GM21786 (cell line): ENCODE measurements around the gene EPAS1.

Experiments used
- ATAC-seq: cut with Tn5 transposase; IDR thresholded peaks from one replicate; pipeline ENCODE4 v1.9.1; 2021; ENCODE audit not compliant: unreplicated experiment

The EPAS1 gene

DNA sequence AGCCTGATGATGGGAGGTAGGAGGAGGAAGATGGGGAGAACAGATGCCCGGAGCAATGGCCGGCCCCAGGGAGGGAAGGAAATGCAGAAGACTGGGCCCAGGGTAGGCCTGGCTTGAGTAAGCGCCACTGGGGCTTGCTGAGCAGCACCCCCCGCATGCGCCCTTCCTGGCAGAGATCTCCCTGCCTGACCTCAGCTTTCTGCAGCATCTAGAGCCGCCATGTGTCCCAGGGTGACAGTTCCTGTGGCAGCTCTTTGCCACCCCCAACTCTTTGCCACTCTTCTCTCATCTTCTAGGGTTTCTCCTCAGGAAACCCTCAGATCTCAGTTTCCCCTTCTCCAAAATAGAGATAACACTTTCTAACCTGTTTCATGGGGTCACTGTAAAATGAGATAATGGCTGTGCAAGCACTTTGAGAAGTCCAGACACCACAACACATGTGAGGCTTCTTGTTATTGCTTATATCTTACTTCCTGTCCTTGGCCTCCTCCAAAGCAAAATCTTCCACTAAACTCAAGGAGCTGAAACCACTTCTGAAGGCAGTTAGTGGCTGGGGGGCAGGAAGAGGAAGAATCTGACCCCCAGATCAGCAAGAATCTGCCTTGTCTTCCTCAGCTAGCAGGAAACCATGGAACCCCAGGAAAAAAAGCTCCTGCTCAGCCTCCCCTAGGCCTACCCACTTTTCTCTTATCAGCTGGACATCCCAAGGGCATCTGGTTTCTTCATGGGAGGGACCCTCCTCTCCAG is 64.9 kb downstream of the EPAS1 start:
- no peak for ATAC-seq

DNA sequence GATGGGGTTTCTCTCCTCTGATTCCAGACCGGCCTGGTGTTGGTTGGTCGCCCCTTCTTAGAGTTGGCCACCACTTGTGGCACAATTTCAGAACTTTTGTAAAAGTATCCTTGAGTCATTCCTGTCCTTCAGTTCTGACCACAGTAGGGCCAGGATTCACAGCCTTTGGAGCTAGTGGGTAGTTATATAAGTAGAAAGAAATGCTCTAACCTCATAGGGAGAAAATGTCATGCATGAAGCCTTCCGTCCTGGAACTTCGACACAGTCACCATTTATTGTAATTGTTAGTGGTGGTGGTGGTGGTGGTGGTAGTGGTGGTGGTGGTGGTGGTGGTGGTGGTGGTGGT is 65.4 kb downstream of the EPAS1 start:
- ATAC-seq = no peak

DNA sequence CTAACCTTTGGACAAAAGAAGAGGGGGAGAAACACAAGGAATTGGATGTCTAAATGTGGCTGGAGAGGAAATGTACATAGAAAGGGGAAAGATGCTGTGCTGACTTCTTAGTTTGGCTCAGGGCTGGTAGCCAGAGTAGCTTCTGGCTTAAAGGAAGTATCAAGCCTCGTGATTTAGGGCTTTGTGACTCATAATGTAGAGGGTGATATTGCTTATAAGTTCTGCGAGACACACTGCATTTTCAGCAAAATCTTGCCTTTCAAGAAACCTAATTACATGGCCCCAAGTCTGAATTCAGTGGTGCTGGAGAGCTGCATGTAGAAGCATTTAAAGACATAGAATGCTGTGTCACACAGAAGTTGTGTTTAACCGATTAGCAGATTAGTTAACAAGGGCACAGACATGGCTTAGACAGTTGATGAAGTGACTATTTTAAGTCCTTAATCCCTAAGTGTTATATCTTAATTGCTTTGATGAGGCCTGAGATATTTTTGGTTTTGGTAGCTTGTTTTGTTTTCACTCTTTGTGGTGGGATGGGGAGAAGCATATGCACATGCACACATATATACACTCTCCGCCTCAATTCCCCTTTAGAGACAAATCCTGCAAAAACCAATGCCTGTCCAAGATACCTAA is 66.4 kb downstream of the EPAS1 start:
- ATAC-seq = no peak

DNA sequence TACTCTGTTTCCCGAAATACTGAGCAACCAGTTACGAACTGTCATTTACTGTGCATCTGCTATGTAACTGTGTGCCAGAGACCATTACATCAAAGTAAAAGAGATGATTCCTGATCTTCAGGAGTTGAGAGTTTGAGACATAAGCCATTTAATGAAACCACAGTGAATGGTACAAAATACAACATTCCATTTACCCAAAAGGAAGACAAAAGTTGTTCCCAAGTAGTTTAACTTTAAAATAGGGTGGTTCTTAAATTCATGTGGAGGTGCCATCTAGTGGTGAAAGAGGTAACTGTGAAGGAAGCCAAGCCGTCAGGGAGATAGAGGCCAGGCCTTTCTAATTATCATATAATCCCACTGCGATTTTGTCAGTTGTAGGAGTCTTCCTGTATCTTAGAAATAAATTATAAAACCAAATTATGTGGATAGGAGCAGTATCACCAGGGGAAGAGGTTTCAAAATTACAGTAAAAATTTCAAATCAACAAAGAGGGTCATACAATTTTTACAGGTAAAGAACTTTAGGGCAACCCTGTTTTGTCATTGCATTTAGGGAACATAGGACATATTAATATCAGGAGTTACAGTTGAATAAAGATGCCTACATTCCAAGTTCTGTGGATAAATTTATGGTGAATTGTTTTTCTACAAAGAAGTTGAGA is 67.7 kb downstream of the EPAS1 start:
- no peak for ATAC-seq

DNA sequence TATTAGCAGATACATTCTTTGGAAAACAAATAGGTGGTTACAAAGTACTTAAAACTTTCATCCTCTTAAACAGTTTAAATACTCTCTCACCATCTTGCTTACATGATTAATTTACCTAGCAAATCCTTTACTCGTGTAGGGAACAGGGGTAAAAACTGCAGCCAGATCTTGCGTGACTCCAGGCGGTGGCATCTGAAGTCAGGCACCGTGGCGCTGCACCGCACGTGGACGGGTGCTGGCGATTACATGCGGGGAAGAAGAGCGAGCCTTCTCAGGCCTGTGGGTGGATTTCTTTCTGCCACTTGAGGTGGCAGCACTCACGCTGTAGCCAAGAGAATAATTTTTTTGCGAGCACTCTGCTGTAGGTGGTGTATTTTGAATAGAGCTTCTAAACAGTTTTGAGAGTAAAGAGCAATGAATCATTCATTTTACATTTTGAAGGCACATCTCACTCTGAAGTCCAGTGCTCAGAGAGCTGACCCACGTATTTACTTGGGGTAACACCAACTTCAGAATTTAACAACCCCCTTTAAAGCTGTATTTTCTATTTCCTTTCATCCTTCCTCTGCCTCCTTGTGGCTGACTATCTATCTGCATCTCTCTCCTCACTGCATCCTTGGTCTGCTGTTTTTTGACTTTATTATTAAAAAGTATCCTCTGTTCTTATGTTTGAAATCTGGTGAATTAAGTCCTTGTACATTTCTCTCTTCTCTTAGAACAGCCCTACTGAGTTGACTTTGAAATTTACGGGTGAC is 68.9 kb downstream of the EPAS1 start:
- ATAC-seq = no peak

DNA sequence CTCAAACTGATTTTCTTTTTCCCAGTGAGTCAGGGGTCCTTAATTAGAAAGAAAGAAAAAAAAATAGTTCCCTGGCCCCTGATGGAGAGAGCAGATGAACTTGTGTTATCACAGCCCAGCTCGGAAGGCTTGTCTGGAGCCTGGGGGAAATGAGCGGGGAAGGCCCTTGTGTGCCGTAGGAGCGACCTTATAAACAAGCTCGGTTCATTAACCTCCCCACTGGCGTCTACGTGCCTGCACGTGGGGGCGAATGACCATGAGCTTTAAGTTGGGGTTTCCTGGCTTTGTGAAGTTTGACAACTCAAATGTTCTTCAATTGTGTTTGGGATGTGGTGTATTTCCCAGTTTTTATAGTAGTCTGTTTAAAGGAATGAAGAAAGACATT is 69.5 kb downstream of the EPAS1 start:
- no peak for ATAC-seq

DNA sequence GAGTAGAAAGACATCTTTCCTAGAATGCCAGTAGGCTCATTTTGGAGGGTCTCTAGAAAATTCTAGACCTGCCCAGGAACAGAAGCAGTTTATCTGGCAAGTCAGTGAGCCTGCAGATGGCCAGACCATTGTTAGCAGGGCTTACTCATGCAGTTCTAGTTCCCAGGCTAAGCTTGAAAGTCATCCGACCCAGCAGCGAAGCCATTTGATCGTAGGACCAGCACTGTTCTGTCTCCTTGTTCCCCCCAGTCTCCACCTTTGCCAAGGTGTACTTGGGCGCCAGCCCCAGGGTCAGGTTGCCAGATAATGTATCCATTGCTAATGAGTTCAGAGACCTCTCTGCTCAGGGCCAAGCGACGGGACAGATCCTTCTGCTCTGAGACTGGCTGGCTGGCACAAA is 70.1 kb downstream of the EPAS1 start:
- no peak for ATAC-seq

DNA sequence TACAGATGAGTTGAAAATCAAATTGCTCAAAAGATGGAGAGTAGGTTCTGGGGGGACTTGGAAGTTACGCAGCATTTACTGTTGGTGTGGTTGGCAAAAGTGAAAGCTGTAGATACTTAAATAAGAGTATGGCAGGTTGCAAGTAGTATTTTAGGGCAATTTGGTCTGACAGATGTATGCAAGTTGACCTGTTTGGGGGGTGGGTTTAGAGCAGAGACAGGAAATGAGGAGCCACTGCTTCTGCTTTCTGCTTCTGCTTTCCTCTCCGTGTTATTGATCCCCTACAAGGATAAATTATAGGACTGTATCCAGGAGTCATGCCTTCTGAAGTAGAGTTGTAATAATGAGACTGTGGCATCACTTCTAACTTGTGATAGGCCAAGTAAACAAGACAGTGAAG is 71.2 kb downstream of the EPAS1 start:
- no peak for ATAC-seq

DNA sequence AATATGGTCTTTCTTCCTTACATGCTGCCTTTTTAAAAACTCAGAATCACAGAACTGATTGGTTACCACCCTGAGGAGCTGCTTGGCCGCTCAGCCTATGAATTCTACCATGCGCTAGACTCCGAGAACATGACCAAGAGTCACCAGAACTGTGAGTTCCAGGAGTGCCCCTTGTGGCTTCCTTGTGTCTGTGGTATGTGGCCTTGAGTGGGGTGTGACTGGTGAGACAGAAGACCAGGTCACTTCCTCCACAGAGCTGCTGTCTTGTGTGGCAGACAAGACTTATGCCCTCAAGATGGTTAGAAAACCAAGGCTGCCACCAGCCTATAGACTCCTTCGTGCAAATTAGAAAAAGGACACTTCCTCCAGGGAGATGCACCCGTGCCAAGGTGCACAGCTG is 72.6 kb downstream of the EPAS1 start:
- no peak for ATAC-seq

DNA sequence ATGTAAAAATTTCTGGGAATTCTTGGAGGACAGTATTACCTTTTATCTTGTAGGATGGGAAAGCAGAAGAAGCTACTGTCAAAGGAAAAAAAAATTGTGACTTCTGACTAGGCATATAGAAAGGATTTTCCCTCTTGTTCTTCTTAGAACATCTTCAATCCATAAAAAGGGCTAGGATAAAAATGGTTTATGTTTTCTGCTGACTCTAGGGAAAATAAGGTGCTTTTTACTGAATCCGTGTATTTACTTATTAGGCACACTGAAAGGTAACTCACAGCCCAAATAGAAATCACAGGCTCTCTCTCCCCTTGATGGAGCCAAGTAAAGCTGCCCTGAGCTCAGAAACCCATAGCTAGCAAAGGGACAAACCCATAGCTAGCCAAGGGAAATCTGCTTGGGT is 74.6 kb downstream of the EPAS1 start:
- ATAC-seq = no peak

DNA sequence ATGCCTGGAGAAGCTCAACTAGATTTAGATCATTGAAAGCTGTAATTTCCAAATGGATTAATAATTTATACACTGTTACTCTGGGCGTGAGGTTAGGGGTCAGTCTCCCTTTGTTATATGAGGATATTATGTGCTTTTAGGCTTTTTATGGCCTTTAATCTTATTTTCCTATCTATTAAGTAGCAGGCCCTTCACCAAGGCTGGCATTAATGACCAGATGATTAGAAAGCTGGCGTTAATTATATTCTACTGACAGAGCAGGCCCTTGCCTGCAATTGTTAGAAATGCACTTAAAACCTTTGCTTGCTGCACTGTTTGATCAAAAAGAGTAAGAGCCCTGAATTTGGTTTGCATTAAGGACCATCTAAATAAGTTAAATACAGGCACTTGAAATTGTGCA is 75.3 kb downstream of the EPAS1 start:
- no peak for ATAC-seq

DNA sequence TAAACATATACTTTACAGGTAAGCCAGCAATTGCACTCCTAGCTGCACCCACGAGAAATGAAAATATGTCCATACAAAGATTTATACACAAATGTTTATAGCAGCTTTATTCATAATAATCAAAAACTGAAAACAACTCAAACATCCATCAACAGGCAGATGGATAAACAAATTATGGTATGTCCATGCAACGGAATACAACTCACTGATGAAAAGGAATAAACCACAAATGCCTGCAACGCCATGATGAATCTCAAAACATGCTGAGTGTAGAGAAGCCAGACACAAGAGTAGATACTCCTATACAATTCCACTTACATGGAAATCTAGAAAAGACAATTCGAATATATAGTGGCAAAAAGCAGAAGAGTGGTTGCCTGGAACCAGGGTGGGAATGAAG is 76.0 kb downstream of the EPAS1 start:
- no peak for ATAC-seq

DNA sequence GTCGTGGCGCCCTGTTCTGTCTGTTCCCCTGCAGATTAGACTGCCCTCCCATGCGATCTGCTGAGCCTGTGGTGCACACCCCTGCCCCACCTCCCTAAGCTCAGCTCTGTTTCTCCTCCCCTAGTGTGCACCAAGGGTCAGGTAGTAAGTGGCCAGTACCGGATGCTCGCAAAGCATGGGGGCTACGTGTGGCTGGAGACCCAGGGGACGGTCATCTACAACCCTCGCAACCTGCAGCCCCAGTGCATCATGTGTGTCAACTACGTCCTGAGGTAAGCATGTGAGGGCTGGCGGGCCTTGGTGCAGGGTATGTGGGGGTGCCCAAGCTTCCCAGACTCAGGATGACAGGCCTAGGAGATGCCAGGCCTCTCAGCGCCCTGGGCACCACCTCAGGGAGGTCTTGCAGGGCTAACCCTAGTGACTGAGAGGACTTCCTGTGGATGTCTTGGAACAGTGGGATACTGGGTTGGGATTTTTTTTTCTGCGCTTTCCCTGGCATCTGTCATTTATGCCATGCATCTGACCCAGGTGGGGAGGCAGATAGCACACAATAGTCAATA is 78.4 kb downstream of the EPAS1 start:
- no peak for ATAC-seq

DNA sequence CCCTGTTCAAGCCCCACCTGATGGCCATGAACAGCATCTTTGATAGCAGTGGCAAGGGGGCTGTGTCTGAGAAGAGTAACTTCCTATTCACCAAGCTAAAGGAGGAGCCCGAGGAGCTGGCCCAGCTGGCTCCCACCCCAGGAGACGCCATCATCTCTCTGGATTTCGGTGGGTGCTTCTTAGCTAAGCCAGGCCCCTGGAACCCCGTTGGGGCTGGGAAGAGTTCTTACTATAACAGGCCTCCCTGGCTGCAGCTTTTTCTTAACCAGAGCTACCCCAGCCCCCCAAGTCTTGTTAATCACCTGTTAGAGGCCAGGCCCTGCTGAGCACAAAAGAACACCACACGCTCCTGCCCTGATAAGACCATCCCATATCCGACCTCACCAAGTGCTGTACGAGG is 79.4 kb downstream of the EPAS1 start:
- ATAC-seq = no peak

DNA sequence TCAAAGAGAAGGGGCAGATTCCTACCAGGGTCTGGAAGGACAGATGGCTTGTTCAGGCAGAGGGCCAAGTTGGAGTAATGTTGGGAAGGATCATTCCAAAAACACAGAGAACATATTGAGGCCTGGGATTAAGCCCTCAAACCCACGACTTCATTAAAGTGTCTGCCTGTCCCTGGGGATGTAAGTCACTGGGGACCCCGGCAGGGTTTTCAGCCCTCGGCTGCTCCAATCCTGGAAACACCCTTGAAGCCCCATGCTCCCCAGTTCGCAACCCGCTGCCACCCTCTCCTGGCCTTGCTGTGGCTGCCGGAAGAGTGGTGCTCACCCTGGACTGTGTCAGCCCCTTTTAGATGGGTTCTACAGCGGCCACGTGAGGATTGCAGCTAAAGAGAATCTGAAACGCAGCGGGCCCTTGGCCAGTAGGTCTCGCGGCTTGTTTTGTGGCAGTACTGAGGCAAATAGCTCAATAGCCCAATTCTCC is 79.9 kb downstream of the EPAS1 start:
- no peak for ATAC-seq

DNA sequence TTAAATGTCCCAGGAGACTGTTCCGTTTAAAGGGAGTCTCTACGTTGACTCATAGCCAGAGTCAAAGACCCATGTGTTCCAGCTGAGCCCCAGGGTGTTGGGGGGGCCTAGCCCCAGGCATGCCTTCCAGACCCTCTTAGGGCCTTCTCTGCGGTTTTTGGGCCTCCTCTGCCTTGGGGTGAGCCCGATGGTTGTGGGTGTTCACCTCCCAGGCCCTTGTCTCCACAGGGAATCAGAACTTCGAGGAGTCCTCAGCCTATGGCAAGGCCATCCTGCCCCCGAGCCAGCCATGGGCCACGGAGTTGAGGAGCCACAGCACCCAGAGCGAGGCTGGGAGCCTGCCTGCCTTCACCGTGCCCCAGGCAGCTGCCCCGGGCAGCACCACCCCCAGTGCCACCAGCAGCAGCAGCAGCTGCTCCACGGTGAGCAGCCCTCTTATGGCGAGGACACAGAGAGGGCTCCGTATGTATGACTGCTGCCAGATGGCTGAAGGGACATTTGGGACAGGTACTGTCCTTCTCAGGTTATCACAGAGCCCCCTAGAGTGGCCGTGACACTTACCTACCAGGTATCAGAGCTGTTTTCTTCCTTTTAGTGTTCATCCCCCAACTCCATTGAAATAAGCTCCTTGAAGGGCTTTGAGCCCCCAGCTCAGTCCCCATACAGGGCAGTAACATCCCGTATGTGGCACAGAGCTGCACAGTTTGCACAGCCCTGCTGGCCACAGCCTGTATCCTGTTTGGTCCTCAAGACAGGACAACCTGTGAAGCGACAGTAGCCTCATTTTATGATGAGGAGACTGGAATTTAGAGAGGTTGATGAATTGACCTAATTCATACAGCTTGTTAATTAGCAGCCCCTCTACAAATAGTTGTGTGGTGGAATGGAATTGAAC is 80.7 kb downstream of the EPAS1 start:
- ATAC-seq = no peak

DNA sequence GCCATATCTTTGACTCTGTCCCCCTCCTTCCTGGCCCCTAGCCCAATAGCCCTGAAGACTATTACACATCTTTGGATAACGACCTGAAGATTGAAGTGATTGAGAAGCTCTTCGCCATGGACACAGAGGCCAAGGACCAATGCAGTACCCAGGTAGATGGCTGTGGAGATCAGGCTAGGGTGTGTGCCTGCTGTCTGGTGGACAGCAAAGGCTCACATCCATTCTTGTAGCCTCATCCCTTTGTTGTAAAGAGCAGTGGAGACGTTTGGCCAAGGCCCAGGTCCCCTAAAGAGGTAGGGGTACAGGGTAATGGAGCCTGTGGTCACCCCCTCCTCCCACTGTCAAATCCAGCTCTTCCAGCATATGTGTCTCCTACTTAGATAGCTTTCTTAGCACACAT is 81.4 kb downstream of the EPAS1 start:
- ATAC-seq = no peak

DNA sequence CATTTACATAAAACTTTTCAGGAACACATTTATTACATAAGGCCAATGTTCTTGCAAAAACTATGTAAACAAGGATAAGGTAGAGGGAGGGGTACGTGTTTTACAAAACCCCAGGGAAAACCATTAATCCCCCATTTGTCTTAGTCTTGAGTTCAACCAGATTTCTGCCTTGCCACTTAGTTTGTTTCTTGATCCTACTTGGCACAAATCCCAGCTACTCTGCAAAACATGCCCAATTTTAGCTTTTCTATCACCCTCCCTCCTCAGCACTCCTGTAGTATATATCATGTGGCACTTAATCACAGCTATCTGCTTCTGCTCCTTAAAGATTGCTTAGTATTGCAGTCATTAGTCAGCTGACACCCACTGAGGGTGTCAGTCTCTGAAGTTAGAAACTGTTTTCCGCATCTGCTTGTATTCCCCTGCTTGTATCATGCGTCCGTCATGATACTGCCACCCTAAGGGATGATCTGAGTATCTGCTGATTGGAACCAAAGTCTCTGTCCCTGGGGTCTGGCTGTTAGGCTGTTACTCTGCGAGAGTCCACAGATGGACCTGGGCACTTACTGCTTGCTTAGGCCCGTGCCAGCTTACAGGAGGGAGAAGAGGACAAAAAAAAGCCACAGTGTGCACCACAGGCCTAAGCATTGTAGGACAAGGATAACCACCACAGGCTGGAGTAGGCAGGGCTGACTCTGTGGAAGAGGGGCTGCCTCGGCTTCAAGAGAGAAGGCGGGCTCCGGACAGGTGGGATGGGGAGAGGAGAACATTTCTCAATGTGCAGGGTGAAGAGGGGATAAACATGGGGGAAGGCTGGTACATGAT is 82.2 kb downstream of the EPAS1 start:
- ATAC-seq = no peak
